SU-DHL-6 (cell line): ENCODE data around the gene ABCA5.
"Not testable (repeated sequence)": the region's sequence is repeated elsewhere in the genome, so short reads cannot be mapped to it uniquely, and the experiment has no call there.

Experiments
- H2AFZ ChIP-seq: fragments of 200-600 bp; sonication (generic); 2 replicates; pipeline ENCODE4 v1.6.1; 2014; ENCODE audit warnings: low read depth, mild to moderate bottlenecking, moderate library complexity, mixed read lengths, antibody characterized with exemption, low read length; ENCODE audit not compliant: severe bottlenecking
- H3F3A ChIP-seq: fragments of 200-600 bp; shearing (Covaris generic); 2 replicates; pipeline ENCODE4 v1.6.0; 2016; ENCODE audit warnings: antibody characterized with exemption, mild to moderate bottlenecking; ENCODE audit not compliant: insufficient read depth
- H3K27ac ChIP-seq: fragments of 200-600 bp; sonication (generic); 2 replicates; pipeline ENCODE4 v1.5.1; 2016; ENCODE audit warnings: low read depth, mild to moderate bottlenecking, low read length, moderate library complexity, mixed read lengths
- H3K27me3 ChIP-seq: fragments of 200-600 bp; sonication (generic), shearing (Covaris generic); 2 replicates; pipeline ENCODE4 v1.6.0; 2014; ENCODE audit warnings: mild to moderate bottlenecking, low read length
- H3K36me3 ChIP-seq: fragments of 200-600 bp; sonication (generic); 2 replicates; pipeline ENCODE4 v1.6.1; 2014; ENCODE audit warnings: mild to moderate bottlenecking, low read length, mixed read lengths
- H3K4me2 ChIP-seq: fragments of 300-600, 200-600 bp; shearing (Covaris generic), sonication (generic); 2 replicates; pipeline ENCODE4 v1.6.0; 2014; ENCODE audit warnings: low read length, low read depth, mild to moderate bottlenecking; ENCODE audit not compliant: poor library complexity, severe bottlenecking
- H3K4me3 ChIP-seq: fragments of 200-600 bp; sonication (generic); 2 replicates; pipeline ENCODE4 v1.5.1; 2014; ENCODE audit warnings: antibody characterized with exemption, low read length, mild to moderate bottlenecking, mixed read lengths; ENCODE audit not compliant: insufficient read depth, poor library complexity, severe bottlenecking
- H3K79me2 ChIP-seq: fragments of 200-600 bp; sonication (generic); 2 replicates; pipeline ENCODE4 v1.6.1; 2014; ENCODE audit warnings: mild to moderate bottlenecking, low read length, moderate library complexity; ENCODE audit not compliant: insufficient read depth
- H3K9ac ChIP-seq: fragments of 200-600 bp; sonication (generic); 2 replicates; pipeline ENCODE4 v1.7.0; 2014; ENCODE audit warnings: mild to moderate bottlenecking, low read length
- H3K9me2 ChIP-seq: fragments of 200-600 bp; sonication (generic); replicated peaks from 2 replicates; pipeline ENCODE4 v1.6.1; 2014; ENCODE audit warnings: low read length; ENCODE audit not compliant: insufficient read depth
- H3K9me3 ChIP-seq: fragments of 200-600 bp; sonication (generic); 2 replicates; pipeline ENCODE4 v1.6.1; 2014; ENCODE audit warnings: low read length, mixed read lengths; ENCODE audit not compliant: insufficient read depth
- H4K20me1 ChIP-seq: fragments of 200-600 bp; sonication (generic); 2 replicates; pipeline ENCODE4 v1.6.1; 2014; ENCODE audit warnings: low read depth, mild to moderate bottlenecking, antibody characterized with exemption, low read length, moderate library complexity, mixed read lengths
- EZH2phosphoT487 ChIP-seq: fragments of 200-600 bp; sonication (generic), shearing (Covaris generic); conservative IDR thresholded peaks from 2 replicates; pipeline ENCODE4 v1.6.1; 2018; ENCODE audit warnings: mild to moderate bottlenecking, antibody characterized with exemption, low read length, moderate library complexity, mixed read lengths
- TF ChIP-seq, protein P1 (sequence below): fragments of 200-600 bp; sonication (generic); IDR thresholded peaks from one replicate; pipeline ENCODE4 v1.5.1; 2017; ENCODE audit warnings: antibody characterized with exemption, mild to moderate bottlenecking, low read length, moderate library complexity; ENCODE audit not compliant: insufficient read depth, poor library complexity, severe bottlenecking

The ABCA5 gene

DNA sequence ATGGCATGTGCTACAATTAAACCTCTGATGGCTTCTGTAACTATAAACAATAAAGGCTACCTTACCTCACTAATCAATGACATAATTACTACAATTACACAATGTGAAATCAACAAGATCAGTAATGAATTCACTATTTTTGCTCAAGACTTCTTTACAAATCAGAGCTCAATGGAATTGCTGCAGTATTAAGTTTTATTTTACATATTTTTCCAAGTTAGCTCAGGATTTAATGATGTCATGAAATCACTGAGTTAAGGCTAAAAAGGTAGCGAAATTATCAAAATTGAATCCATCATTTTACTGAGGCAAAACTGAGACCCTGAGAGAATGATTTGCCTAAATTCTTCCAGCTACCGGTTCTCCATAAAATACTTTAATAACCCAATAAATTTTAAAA, 21.8 kb downstream of the ABCA5 start:
- no peak overlapping the region for H3K4me2 ChIP-seq
- no peaks in the 10 kb centered on the region for H3K36me3 ChIP-seq
- no peaks in the 10 kb centered on the region for H3K9me2 ChIP-seq
- H3K27ac ChIP-seq = no peak overlapping the region
- H3K9ac ChIP-seq = no peak overlapping the region
- no peaks in the 10 kb centered on the region for H4K20me1 ChIP-seq
- H3F3A ChIP-seq = no peaks in the 10 kb centered on the region
- H3K27me3 ChIP-seq = no peaks in the 10 kb centered on the region
- TF ChIP-seq EZH2phosphoT487 = no peak
- TF ChIP-seq, protein P1, sequence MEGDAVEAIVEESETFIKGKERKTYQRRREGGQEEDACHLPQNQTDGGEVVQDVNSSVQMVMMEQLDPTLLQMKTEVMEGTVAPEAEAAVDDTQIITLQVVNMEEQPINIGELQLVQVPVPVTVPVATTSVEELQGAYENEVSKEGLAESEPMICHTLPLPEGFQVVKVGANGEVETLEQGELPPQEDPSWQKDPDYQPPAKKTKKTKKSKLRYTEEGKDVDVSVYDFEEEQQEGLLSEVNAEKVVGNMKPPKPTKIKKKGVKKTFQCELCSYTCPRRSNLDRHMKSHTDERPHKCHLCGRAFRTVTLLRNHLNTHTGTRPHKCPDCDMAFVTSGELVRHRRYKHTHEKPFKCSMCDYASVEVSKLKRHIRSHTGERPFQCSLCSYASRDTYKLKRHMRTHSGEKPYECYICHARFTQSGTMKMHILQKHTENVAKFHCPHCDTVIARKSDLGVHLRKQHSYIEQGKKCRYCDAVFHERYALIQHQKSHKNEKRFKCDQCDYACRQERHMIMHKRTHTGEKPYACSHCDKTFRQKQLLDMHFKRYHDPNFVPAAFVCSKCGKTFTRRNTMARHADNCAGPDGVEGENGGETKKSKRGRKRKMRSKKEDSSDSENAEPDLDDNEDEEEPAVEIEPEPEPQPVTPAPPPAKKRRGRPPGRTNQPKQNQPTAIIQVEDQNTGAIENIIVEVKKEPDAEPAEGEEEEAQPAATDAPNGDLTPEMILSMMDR = no peak
- H2AFZ ChIP-seq = no peak overlapping the region
- H3K4me3 ChIP-seq = no peak overlapping the region
- H3K9me3 ChIP-seq = no peaks in the 10 kb centered on the region
- no peaks in the 10 kb centered on the region for H3K79me2 ChIP-seq

DNA sequence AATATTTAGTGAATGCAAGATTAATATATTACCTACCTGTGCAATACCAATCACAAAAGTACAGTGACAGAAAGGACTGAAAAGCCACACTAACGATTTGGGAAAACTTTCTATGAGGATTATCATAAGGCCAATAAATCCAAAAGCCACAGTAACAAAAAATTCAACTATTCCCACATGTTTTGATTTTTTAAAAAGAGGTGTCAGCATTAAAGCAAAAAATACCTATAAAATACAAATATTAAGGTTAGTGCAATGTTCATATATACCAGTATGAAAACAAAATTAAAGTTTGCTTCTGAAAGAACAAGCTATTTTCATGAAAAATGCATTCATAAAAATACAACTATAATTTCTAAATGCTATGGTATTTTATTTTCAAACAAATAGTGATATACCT, 24.3 kb downstream of the ABCA5 start:
- H2AFZ ChIP-seq = no peak overlapping the region
- no peaks in the 10 kb centered on the region for H4K20me1 ChIP-seq
- TF ChIP-seq, protein P1 = no peak
- TF ChIP-seq EZH2phosphoT487 = no peak
- H3K9me3 ChIP-seq = no peaks in the 10 kb centered on the region
- H3K79me2 ChIP-seq = no peaks in the 10 kb centered on the region
- H3K9ac ChIP-seq = no peak overlapping the region
- H3K27me3 ChIP-seq = no peaks in the 10 kb centered on the region
- no peaks in the 10 kb centered on the region for H3F3A ChIP-seq
- no peaks in the 10 kb centered on the region for H3K36me3 ChIP-seq
- H3K9me2 ChIP-seq = no peaks in the 10 kb centered on the region
- no peak overlapping the region for H3K4me2 ChIP-seq
- no peak overlapping the region for H3K27ac ChIP-seq
- H3K4me3 ChIP-seq = no peak overlapping the region

DNA sequence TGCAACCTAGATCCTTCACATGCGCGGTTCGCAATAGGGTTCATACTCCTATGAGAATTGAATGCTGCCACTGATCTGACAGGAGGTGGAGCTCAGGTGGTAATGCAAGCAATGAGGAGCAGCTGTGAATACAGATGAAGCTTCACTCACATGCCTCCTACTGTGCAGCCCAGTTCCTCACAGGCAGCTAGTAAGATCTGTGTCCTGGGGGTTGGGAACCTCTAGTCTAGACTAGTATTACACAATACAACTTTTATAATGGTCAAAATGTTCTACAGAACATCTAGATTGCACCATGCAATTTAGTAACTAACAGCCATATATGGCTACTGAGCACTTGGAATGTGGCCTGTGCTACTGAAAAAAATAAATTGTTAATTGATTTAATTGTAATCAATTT, 26.7 kb downstream of the ABCA5 start:
- no peaks in the 10 kb centered on the region for H3K9me2 ChIP-seq
- H2AFZ ChIP-seq = no peak overlapping the region
- H3F3A ChIP-seq = no peaks in the 10 kb centered on the region
- H3K27ac ChIP-seq = no peak overlapping the region
- H3K9ac ChIP-seq = no peak overlapping the region
- H3K9me3 ChIP-seq = no peaks in the 10 kb centered on the region
- H3K4me3 ChIP-seq = no peak overlapping the region
- TF ChIP-seq, protein P1 = no peak
- no peak for TF ChIP-seq EZH2phosphoT487
- no peaks in the 10 kb centered on the region for H4K20me1 ChIP-seq
- no peak overlapping the region for H3K4me2 ChIP-seq
- no peaks in the 10 kb centered on the region for H3K79me2 ChIP-seq
- no peaks in the 10 kb centered on the region for H3K27me3 ChIP-seq
- H3K36me3 ChIP-seq = no peaks in the 10 kb centered on the region

DNA sequence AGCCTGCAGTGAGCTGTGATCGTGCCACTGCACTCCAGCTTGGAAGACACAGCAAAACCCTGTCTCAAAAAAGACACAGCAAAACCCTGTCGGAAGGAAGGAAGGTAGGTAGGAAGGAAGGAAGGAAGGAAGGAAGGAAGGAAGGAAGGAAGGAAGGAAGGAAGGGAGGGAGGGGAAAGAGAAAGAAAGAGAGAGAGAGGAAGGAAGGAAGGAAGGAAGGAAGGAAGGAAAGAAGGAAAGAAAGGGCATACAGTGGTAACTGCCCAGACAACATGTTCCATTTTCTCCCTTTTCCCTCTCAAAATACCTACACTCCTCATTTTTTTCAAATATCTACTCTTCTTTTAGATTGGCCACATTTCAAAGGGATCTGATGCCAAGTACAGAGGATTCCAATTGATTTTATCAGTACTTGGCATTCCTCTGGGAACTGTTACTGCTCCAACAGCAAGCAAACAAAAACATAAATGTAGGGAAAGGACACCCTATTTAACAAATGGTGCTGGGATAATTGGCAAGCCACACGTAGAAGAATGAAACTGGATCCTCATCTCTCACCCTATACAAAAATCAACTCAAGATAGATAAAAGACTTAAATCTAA, 28.7 kb downstream of the ABCA5 start:
- not testable (repeated sequence) for H3K27me3 ChIP-seq, H3F3A ChIP-seq, H3K9me2 ChIP-seq, H3K36me3 ChIP-seq, H4K20me1 ChIP-seq, H2AFZ ChIP-seq, H3K4me3 ChIP-seq, H3K4me2 ChIP-seq, H3K79me2 ChIP-seq, H3K9me3 ChIP-seq, H3K9ac ChIP-seq, H3K27ac ChIP-seq
